Vagina (tissue), 2 donors: Measurements from ENCODE around the gene CCNI2. TPM values are rescaled to one million over a fixed set of nuclear protein-coding genes. Genes with fewer than 3 reads are reported as not detected.

ENCODE experiments used
- DNase-seq, 2 donors: peaks; one replicate each; pipeline ENCODE4 v3.0.0-alpha.2; 2017; ENCODE audit errors: extremely low spot score in 2 of 2
- H3K27ac ChIP-seq: fragments of 200-600 bp; sonication (generic); one replicate; pipeline ENCODE4 v1.5.1; 2019
- H3K27me3 ChIP-seq: fragments of 200-600 bp; sonication (generic); one replicate; pipeline ENCODE4 v1.5.1; 2019
- H3K36me3 ChIP-seq, 2 donors: fragments of 200-600 bp; sonication (generic); one replicate each; pipeline ENCODE4 v1.5.1; 2017 to 2019
- H3K4me1 ChIP-seq: fragments of 200-600 bp; sonication (generic); one replicate; pipeline ENCODE4 v1.5.1; 2019
- H3K4me3 ChIP-seq, 2 donors: fragments of 200-600 bp; sonication (generic); 1 replicate in 1 of 2; 2 replicates in 1 of 2; pipeline ENCODE4 v1.5.1; 2016 to 2019
- H3K9me3 ChIP-seq: fragments of 200-600 bp; sonication (generic); one replicate; pipeline ENCODE4 v1.5.1; 2019
- CTCF ChIP-seq, 3 experiments: fragments of 450-650 bp in 2 of 3; fragments of 200-600 bp in 1 of 3; sonication (generic) in 1 of 3; IDR thresholded peaks; one replicate each; pipeline ENCODE4 v1.5.1; 2017 to 2019; ENCODE audit warnings: antibody characterized with exemption in 3 of 3, mild to moderate bottlenecking in 2 of 3, moderate library complexity in 2 of 3
- POLR2A ChIP-seq, 2 donors: fragments of 450-650 bp; IDR thresholded peaks; one replicate each; pipeline ENCODE4 v1.6.1; 2017; ENCODE audit warnings: antibody characterized with exemption in 2 of 2, mild to moderate bottlenecking in 2 of 2, moderate library complexity in 2 of 2
- POLR2AphosphoS5 ChIP-seq, 2 donors: sonication (generic); formaldehyde crosslinking; IDR thresholded peaks; one replicate each; pipeline ENCODE4 v1.9.0; 2017; ENCODE audit warnings: antibody characterized with exemption in 2 of 2, mild to moderate bottlenecking in 2 of 2, low read depth in 1 of 2; ENCODE audit not compliant: insufficient read depth in 1 of 2
- intact Hi-C: fragments of 100-400 bp; cut with DNase I; formaldehyde crosslinking; loops from one replicate; pipeline ENCODE4 v1.15.1; 2023
- total RNA-seq: library from RNA; depleted of rRNA; stranded (reverse); fragments of >200 nt; gene quantifications from one replicate; pipeline ENCODE4 v1.2.3, GENCODE V29; 2016

The CCNI2 gene
- total RNA-seq, 1 donor from 2014 or later = not detected

- intact Hi-C loops = no loop called here
- Histone ChIP-seq H3K4me3 (peak overlapping the region; percentile 87 to 96), H3K36me3 (no peaks in the 10 kb centered on the region), H3K4me1 (peaks cover 58% of the 10 kb centered on the region), H3K27me3 (no peaks in the 10 kb centered on the region), H3K9me3 (no peaks in the 10 kb centered on the region), H3K27ac (peak overlapping the region; percentile 86)
- TF ChIP-seq POLR2A (IDR thresholded peaks at IDR 0.05) (no peak), CTCF (IDR thresholded peaks at IDR 0.05) (no peak), POLR2AphosphoS5 (IDR thresholded peaks at IDR 0.05; ENCODE audit: insufficient read depth in 1 of 2, low read depth in 1 of 2) (no peak)
- DNase-seq = no peak
These were observed 29.1 kb downstream of the CCNI2 start for GRCh38 chr5:132776131-132776937.

GRCh38 chr5:132776938-132777208 lies 29.6 kb downstream of the CCNI2 start:
- peaks cover 53% of the 10 kb centered on the region for H3K4me1 ChIP-seq
- no peak for DNase-seq
- peak overlapping the region; percentile 86 for H3K27ac ChIP-seq
- intact Hi-C loops = no loop called here
- H3K36me3 ChIP-seq = no peaks in the 10 kb centered on the region
- H3K9me3 ChIP-seq = no peaks in the 10 kb centered on the region
- no peaks in the 10 kb centered on the region for H3K27me3 ChIP-seq
- peak overlapping the region; percentile 87 to 96 for H3K4me3 ChIP-seq
- TF ChIP-seq POLR2A (IDR thresholded peaks at IDR 0.05) (no peak), POLR2AphosphoS5 (IDR thresholded peaks at IDR 0.05; ENCODE audit: insufficient read depth in 1 of 2, low read depth in 1 of 2) (no peak), CTCF (IDR thresholded peaks at IDR 0.05) (no peak)

- peak in 1 of 2 donors; percentile 11 for TF ChIP-seq POLR2A (IDR thresholded peaks at IDR 0.05)
- TF ChIP-seq CTCF (IDR thresholded peaks at IDR 0.05) = no peak
- peak in 1 of 2 donors; percentile 55 for TF ChIP-seq POLR2AphosphoS5 (IDR thresholded peaks at IDR 0.05; ENCODE audit: insufficient read depth in 1 of 2, low read depth in 1 of 2)
- peak within 1 kb of the TSS; percentile 87 to 96 for H3K4me3 ChIP-seq
- no peak for DNase-seq
- H3K36me3 ChIP-seq = no peaks in the 10 kb centered on the region
- peak within 1 kb of the TSS; percentile 86 for H3K27ac ChIP-seq
- H3K4me1 ChIP-seq = peaks cover 50% of the 10 kb centered on the region
- H3K27me3 ChIP-seq = no peaks in the 10 kb centered on the region
- H3K9me3 ChIP-seq = no peaks in the 10 kb centered on the region
- intact Hi-C loops = no loop called here
These were observed 30.2 kb downstream of the CCNI2 start, which contains the start of gene SEPTIN8 for GRCh38 chr5:132777209-132778069. SEPTIN8 (minus strand) TSS chr5:132777239; CDS start chr5:132777137, 102 bp downstream.

GRCh38 chr5:132778129-132778528 lies 30.9 kb downstream of the CCNI2 start:
- Histone ChIP-seq H3K4me3 (peak overlapping the region; percentile 87 to 96), H3K36me3 (no peaks in the 10 kb centered on the region), H3K9me3 (no peaks in the 10 kb centered on the region), H3K4me1 (peaks cover 43% of the 10 kb centered on the region), H3K27me3 (no peaks in the 10 kb centered on the region), H3K27ac (peak overlapping the region; percentile 86)
- DNase-seq = no peak
- TF ChIP-seq POLR2AphosphoS5 (IDR thresholded peaks at IDR 0.05; ENCODE audit: insufficient read depth in 1 of 2, low read depth in 1 of 2) (no peak), CTCF (IDR thresholded peaks at IDR 0.05) (no peak), POLR2A (IDR thresholded peaks at IDR 0.05) (no peak)
- intact Hi-C loops = no loop called here
